ENCODE results near the gene TIGIT.

Gene TIGIT

DNA sequence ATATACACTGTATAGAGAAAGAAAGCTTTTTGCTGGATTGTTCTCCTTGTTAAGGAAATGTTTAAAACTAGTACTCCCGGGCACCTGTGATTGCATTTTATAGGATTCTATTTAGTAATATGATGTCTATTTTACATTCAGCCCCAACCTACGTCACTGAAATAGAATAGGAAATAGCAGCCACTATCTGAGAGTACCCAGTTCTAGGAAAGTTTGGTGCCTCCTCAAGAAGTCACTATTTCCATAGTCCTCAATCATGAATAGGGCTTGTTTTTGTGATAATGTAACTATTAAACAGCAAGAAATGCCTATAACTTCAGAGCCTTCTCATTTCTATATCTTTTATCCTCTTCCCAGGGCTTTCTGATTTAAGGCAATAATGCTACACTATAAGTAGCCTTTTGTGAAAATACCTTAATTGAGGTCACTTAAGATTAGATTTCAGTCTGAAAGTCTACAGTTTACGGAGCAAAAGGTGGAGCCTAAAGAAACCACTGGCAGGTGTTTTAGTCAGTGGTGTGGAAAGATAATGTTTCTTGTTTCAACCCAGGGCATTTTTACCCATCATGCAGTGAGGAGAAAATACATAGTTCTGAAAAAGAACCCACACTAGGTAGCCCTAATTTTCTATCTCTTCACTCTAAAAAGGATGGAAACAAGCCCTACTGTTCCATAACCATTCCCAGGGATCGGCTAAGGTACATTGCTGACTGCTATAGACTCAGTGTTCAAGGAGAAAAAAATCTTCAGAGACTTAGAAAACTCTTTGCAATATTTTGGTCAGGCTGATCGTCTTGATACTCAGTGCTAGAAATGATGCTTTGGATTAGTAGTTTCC, 38.7 kb downstream of the TIGIT start:
- Histone ChIP-seq H3K4me3 (ENCODE audit: low read depth, low read length) (no peak overlapping the region), H3K27ac (ENCODE audit: low read depth, low read length) (peak overlapping the region; percentile 42)

DNA sequence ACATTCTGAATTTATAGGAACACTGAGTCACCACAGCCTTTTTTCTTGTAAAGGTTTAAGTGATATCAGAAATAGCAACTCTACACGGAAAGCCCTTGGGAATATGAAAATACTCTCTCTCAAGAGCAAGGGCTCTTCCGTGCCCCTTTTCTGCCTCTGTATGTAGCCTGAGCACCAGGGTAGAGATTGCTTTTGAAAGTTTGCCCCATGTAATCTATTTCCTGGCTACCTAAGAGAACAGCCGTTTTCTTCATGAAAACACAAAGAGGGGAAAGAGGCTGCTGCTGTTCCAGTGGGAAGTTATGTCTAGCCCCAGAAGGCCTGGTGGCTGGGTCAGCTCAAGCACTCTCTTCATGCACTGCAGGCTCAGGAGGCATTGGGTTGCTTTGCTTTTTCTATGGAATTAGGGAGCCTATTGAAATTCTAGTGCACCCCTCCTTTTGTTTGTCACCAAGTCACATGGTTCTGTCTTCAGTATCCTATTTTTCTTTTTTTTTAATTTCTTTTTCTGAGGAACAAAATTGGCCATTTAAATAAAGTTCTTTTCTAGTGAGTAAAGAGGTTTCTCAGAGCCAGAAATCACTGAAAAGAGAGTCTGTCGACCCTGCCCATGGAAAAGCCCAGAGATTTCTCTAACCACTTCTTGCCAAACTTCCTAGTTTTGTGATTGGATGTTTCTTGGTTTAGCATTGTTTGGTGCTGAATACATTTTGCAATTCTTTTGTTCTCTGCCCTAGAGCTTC, 39.5 kb downstream of the TIGIT start:
- H3K27ac ChIP-seq (ENCODE audit: low read depth, low read length), result peak overlapping the region; percentile 57
- H3K4me3 ChIP-seq (ENCODE audit: low read depth, low read length), result peak overlapping the region; percentile 17; the same call in 1 of the 2 replicates
- no peaks in the 10 kb centered on the region for H3K9me3 ChIP-seq (ENCODE audit: control insufficient read depth, insufficient read depth, low read length)
- peaks cover 52% of the 10 kb centered on the region for H3K4me1 ChIP-seq (ENCODE audit: control insufficient read depth, insufficient read depth, low read length)
- H3K36me3 ChIP-seq (ENCODE audit: control insufficient read depth, insufficient read depth, low read length), result no peaks in the 10 kb centered on the region
- H3K9ac ChIP-seq (ENCODE audit: low read depth, low read length), result no peak overlapping the region; the same call in 1 of the 2 replicates
- no peaks in the 10 kb centered on the region for H3K27me3 ChIP-seq (ENCODE audit: control insufficient read depth, insufficient read depth, low read length)

More for the DNA sequence above, 38.7 kb downstream of the TIGIT start:
- no peak overlapping the region for H3K9ac ChIP-seq (ENCODE audit: low read depth, low read length)
- peaks cover 48% of the 10 kb centered on the region for H3K4me1 ChIP-seq (ENCODE audit: control insufficient read depth, insufficient read depth, low read length)
- no peaks in the 10 kb centered on the region for H3K9me3 ChIP-seq (ENCODE audit: control insufficient read depth, insufficient read depth, low read length)
- H3K27me3 ChIP-seq (ENCODE audit: control insufficient read depth, insufficient read depth, low read length), result no peaks in the 10 kb centered on the region
- no peaks in the 10 kb centered on the region for H3K36me3 ChIP-seq (ENCODE audit: control insufficient read depth, insufficient read depth, low read length)

DNA sequence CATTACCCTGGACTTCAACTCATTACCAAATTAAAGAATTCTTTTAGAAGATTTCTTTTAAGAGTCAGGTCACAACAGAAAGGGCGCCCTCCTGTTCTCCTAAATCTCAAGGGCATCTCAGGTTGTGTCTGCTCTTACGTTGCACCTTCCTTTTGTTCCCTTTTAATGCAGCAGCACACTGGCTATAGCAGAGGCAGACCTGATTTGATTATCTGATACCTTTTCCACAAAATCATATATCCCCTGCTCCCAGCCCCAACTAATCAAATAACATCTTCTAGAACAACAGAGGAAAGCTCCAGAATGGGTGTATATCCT, 40.1 kb downstream of the TIGIT start:
- no peaks in the 10 kb centered on the region for H3K27me3 ChIP-seq (ENCODE audit: control insufficient read depth, insufficient read depth, low read length)
- peaks cover 52% of the 10 kb centered on the region for H3K4me1 ChIP-seq (ENCODE audit: control insufficient read depth, insufficient read depth, low read length)
- H3K4me3 ChIP-seq (ENCODE audit: low read depth, low read length), result no peak overlapping the region

DNA sequence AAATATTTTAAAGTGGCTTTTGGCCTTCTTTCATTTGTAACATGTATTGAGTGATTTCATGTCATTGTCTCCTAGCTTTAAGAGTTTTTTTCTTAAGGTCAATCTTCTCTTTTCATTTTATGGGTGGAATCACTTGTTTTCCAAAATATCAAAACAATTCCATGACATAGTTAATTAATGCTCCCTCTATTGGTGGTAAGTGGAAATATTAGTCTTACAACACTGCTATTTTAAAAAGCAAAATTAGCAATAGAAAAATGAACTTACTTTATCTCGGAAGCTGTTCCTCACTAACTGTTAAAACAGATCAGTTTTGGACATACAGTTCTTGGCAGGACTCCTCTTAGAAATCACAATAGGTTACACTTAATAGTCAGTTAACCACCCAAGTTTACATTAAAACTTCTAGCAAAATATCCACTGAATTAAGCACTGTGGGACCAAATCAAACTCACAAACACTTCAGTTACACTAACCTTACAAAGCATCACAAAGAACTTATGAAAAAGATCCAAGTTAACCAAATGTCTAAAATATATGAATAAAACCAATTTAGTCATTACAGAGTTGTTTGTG, 42.4 kb downstream of the TIGIT start:
- H3K27me3 ChIP-seq (ENCODE audit: control insufficient read depth, insufficient read depth, low read length), result no peaks in the 10 kb centered on the region
- H3K27ac ChIP-seq (ENCODE audit: low read depth, low read length), result no peak overlapping the region

More for the DNA sequence above, 40.1 kb downstream of the TIGIT start:
- no peaks in the 10 kb centered on the region for H3K36me3 ChIP-seq (ENCODE audit: control insufficient read depth, insufficient read depth, low read length)
- no peak overlapping the region; the same call in 1 of the 2 replicates for H3K9ac ChIP-seq (ENCODE audit: low read depth, low read length)
- H3K27ac ChIP-seq (ENCODE audit: low read depth, low read length), result peak overlapping the region; percentile 57
- H3K9me3 ChIP-seq (ENCODE audit: control insufficient read depth, insufficient read depth, low read length), result no peaks in the 10 kb centered on the region

DNA sequence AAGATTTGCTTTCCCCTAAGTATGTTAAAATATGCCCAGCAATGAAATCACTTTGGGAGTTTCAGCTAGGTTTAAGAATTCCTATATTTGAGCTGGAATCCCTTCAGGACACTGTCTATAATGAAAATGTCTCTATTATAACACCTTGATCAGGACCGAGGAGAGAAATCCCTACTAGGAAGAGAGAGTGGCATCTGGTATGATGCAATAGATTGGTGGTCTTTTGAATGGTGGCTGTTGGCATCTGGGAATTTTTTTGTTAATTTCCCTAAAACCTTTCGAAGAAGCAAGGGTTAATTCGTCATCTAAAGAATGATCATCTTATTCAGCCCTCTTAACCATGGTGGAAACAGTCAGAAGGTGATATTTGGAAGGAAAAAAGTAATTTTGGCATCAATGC, 43.0 kb downstream of the TIGIT start:
- Histone ChIP-seq H3K36me3 (ENCODE audit: control insufficient read depth, insufficient read depth, low read length) (no peaks in the 10 kb centered on the region), H3K9me3 (ENCODE audit: control insufficient read depth, insufficient read depth, low read length) (no peaks in the 10 kb centered on the region), H3K9ac (ENCODE audit: low read depth, low read length) (no peak overlapping the region), H3K27me3 (ENCODE audit: control insufficient read depth, insufficient read depth, low read length) (no peaks in the 10 kb centered on the region), H3K4me1 (ENCODE audit: control insufficient read depth, insufficient read depth, low read length) (peaks cover 47% of the 10 kb centered on the region), H3K4me3 (ENCODE audit: low read depth, low read length) (no peak overlapping the region), H3K27ac (ENCODE audit: low read depth, low read length) (no peak overlapping the region)

More for the DNA sequence above, 42.4 kb downstream of the TIGIT start:
- no peaks in the 10 kb centered on the region for H3K9me3 ChIP-seq (ENCODE audit: control insufficient read depth, insufficient read depth, low read length)
- no peaks in the 10 kb centered on the region for H3K36me3 ChIP-seq (ENCODE audit: control insufficient read depth, insufficient read depth, low read length)
- peaks cover 47% of the 10 kb centered on the region for H3K4me1 ChIP-seq (ENCODE audit: control insufficient read depth, insufficient read depth, low read length)
- no peak overlapping the region for H3K9ac ChIP-seq (ENCODE audit: low read depth, low read length)
- no peak overlapping the region for H3K4me3 ChIP-seq (ENCODE audit: low read depth, low read length)

DNA sequence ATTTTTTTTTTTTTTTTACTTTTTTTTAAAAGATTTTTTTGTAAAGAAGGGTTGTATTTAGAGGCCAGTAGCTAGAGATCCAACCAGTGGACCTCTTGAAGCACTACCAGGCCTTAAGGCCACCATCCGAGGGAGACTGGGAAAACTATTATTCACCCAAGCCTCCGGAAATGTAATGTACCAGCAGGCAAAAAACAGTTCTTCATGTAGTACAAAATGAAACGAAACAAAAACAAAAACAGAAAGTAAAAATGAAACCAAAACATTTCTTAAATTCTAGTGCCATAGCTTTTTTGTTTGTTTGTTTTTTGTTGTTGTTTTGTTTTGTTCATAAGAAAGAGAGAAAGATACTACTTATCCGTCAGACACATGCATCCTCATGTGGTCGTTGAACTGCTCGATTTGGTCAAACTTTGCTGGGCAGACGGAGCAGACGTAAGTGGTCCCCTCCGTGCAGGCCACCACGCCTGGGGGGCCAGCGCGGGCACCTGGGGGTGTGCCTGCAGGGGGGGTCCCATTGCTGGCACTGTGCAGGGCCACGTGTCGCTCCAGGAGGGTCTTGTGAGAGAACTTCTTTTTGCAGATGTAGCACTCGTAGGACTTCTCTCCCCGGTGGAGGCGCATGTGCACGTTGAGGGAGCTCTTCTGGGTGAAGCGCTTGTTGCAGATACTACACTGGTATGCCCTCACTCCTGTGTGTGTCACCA, 45.0 kb downstream of the TIGIT start:
- Histone ChIP-seq H3K36me3 (ENCODE audit: control insufficient read depth, insufficient read depth, low read length) (no peaks in the 10 kb centered on the region), H3K9ac (ENCODE audit: low read depth, low read length) (no peak overlapping the region), H3K27me3 (ENCODE audit: control insufficient read depth, insufficient read depth, low read length) (no peaks in the 10 kb centered on the region), H3K27ac (ENCODE audit: low read depth, low read length) (no peak overlapping the region), H3K4me1 (ENCODE audit: control insufficient read depth, insufficient read depth, low read length) (peaks cover 30% of the 10 kb centered on the region), H3K9me3 (ENCODE audit: control insufficient read depth, insufficient read depth, low read length) (no peaks in the 10 kb centered on the region), H3K4me3 (ENCODE audit: low read depth, low read length) (no peak overlapping the region)

DNA sequence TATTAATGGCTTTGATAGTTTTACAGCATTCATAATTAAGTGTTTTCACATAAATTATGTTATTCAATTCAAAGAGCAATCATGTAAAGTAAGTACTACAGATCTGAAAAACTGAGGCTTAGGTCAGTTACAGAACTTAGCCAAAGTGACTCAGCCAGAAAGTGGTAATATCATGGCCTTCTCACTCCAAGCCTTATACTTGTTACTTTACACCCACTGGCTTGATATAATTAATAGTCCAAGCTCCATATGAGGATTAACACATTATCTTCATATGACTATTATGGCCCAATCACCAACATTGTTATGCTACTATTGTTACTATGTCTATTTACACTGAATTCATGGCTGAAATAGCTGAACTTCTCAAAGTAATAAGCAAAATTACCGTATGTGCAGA, 50.7 kb downstream of the TIGIT start:
- Histone ChIP-seq H3K9ac (ENCODE audit: low read depth, low read length) (no peak overlapping the region), H3K27me3 (ENCODE audit: control insufficient read depth, insufficient read depth, low read length) (no peaks in the 10 kb centered on the region), H3K4me1 (ENCODE audit: control insufficient read depth, insufficient read depth, low read length) (0 out of 2 replicates have a peak, but pooled peaks cover 5% of the 10 kb centered on the region), H3K27ac (ENCODE audit: low read depth, low read length) (no peak overlapping the region), H3K9me3 (ENCODE audit: control insufficient read depth, insufficient read depth, low read length) (no peaks in the 10 kb centered on the region), H3K36me3 (ENCODE audit: control insufficient read depth, insufficient read depth, low read length) (no peaks in the 10 kb centered on the region), H3K4me3 (ENCODE audit: low read depth, low read length) (no peak overlapping the region)

DNA sequence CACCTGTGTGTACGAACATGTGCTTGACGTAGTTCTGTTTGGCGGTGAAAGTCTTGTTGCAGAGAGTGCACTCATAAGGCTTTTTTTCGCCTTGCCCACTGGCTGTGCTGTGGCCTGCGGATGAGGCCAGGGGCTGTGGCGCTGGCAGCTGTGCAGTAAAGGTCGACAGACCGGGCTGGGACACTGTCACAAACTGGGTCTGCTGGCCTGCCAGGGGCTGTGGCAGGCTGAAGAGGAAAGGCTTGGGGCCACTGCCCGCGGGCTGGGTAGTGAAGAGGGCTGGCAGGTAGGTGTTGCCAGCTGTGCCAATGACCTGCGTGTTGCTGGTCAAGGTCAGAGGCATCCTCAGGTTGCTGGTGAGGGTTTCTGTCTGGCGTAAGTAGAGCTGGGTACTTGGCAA, 56.4 kb downstream of the TIGIT start:
- Histone ChIP-seq H3K9me3 (ENCODE audit: control insufficient read depth, insufficient read depth, low read length) (no peaks in the 10 kb centered on the region), H3K9ac (ENCODE audit: low read depth, low read length) (no peak overlapping the region), H3K4me3 (ENCODE audit: low read depth, low read length) (no peak overlapping the region), H3K4me1 (ENCODE audit: control insufficient read depth, insufficient read depth, low read length) (peaks cover 11% of the 10 kb centered on the region), H3K36me3 (ENCODE audit: control insufficient read depth, insufficient read depth, low read length) (no peaks in the 10 kb centered on the region), H3K27ac (ENCODE audit: low read depth, low read length) (no peak overlapping the region), H3K27me3 (ENCODE audit: control insufficient read depth, insufficient read depth, low read length) (no peaks in the 10 kb centered on the region)

DNA sequence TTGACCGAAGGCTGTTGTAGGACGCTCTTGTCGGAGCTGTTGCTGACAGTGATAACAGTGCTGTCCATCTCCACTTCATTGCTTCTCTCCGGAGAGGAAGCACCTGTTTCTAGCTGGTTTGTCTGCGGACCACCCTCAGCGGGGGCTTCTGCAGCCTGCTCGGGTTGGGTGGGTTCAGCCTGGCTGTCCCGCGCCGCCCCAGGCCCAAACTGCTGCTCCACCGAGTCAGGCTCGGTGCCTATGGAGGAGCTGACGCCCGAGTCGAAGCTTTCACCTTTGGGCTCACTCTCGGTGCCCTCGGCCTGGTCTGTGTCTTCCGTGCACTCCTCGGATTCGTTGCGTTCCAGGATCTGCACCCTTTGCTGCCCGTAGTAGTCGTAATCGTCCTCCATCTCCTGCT, 56.9 kb downstream of the TIGIT start:
- Histone ChIP-seq H3K27me3 (ENCODE audit: control insufficient read depth, insufficient read depth, low read length) (no peaks in the 10 kb centered on the region), H3K4me3 (ENCODE audit: low read depth, low read length) (no peak overlapping the region), H3K4me1 (ENCODE audit: control insufficient read depth, insufficient read depth, low read length) (peaks cover 12% of the 10 kb centered on the region), H3K27ac (ENCODE audit: low read depth, low read length) (no peak overlapping the region), H3K36me3 (ENCODE audit: control insufficient read depth, insufficient read depth, low read length) (no peaks in the 10 kb centered on the region), H3K9ac (ENCODE audit: low read depth, low read length) (no peak overlapping the region), H3K9me3 (ENCODE audit: control insufficient read depth, insufficient read depth, low read length) (no peaks in the 10 kb centered on the region)

DNA sequence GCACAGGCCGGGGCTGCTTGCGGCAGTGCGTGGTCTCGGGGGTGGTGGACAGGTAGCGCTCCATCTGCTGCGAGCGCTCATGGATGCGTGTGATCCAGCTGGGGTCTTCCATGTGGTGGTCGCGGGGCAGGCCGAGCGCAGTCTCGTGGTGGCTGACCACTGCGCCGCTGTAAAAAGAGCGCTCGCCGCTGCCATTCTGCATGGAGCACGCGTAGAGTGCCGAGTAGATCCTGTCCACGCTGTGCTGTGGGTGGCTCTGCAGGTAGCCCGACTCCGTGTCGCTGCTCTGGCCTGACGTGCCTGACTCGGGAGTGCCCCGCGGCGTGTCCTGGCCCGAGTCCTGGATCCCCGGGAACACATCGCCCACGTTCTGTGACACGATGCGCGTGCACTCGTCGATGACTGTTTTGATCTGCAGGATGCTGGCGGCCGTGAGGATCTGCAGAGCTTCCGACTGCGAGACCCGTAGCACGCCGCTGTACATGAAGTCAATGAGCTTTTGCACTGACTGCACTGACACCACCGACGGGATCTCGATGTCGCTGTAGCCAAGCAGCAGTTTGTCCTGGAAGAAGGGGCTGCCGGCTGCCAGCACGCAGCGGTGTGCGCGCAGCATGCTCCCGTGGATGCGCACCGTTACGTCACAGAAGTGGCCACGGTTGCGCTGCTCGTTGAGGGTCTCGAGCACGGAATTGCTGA, 57.4 kb downstream of the TIGIT start:
- H3K9me3 ChIP-seq (ENCODE audit: control insufficient read depth, insufficient read depth, low read length), result no peaks in the 10 kb centered on the region
- H3K27ac ChIP-seq (ENCODE audit: low read depth, low read length), result no peak overlapping the region
- H3K27me3 ChIP-seq (ENCODE audit: control insufficient read depth, insufficient read depth, low read length), result no peaks in the 10 kb centered on the region
- H3K4me1 ChIP-seq (ENCODE audit: control insufficient read depth, insufficient read depth, low read length), result peaks cover 15% of the 10 kb centered on the region
- no peak overlapping the region for H3K9ac ChIP-seq (ENCODE audit: low read depth, low read length)
- no peaks in the 10 kb centered on the region for H3K36me3 ChIP-seq (ENCODE audit: control insufficient read depth, insufficient read depth, low read length)
- no peak overlapping the region for H3K4me3 ChIP-seq (ENCODE audit: low read depth, low read length)
